Neuronal stem cell (in vitro differentiated cells): Measurements from ENCODE around the gene MX1.

Experiments
- DNase-seq: peaks from one replicate; pipeline ENCODE4 v3.0.0-alpha.2; 2013; ENCODE audit warnings: low spot score
- H2AFZ ChIP-seq: one replicate; pipeline ENCODE4 v1.6.1; 2013; ENCODE audit warnings: mild to moderate bottlenecking, low read length, inconsistent platforms
- H2AK5ac ChIP-seq: 2 replicates; pipeline ENCODE4 v1.6.1; 2013; ENCODE audit warnings: low read depth, mild to moderate bottlenecking, inconsistent platforms, low read length, moderate library complexity, mixed read lengths
- H2BK120ac ChIP-seq: 2 replicates; pipeline ENCODE4 v1.6.1; 2013; ENCODE audit warnings: low read depth, mild to moderate bottlenecking, inconsistent platforms, low read length, moderate library complexity, mixed read lengths
- H2BK12ac ChIP-seq: one replicate; pipeline ENCODE4 v1.6.1; 2013; ENCODE audit warnings: low read length, inconsistent platforms
- H2BK15ac ChIP-seq: 2 replicates; pipeline ENCODE4 v1.6.1; 2013; ENCODE audit warnings: mild to moderate bottlenecking, low read length, inconsistent platforms, mixed read lengths
- H2BK5ac ChIP-seq: one replicate; pipeline ENCODE4 v1.6.1; 2013; ENCODE audit warnings: inconsistent platforms, mild to moderate bottlenecking, low read length, moderate library complexity
- H3K14ac ChIP-seq: one replicate; pipeline ENCODE4 v1.6.1; 2013; ENCODE audit warnings: low read length, inconsistent platforms
- H3K18ac ChIP-seq: 2 replicates; pipeline ENCODE4 v1.6.1; 2013; ENCODE audit warnings: low read length, inconsistent platforms
- H3K23ac ChIP-seq: 2 replicates; pipeline ENCODE4 v1.6.1; 2013; ENCODE audit warnings: low read depth, mild to moderate bottlenecking, mixed read lengths, low read length, inconsistent platforms; ENCODE audit not compliant: poor library complexity
- H3K27ac ChIP-seq: replicated peaks from 3 replicates; pipeline ENCODE4 v1.5.1; 2013; ENCODE audit warnings: low read length, inconsistent platforms
- H3K27me3 ChIP-seq, 3 experiments: 2 replicates each; pipeline ENCODE4 v1.6.1; 2013; ENCODE audit warnings: low read length in 3 of 3, mild to moderate bottlenecking in 2 of 3, inconsistent platforms in 1 of 3, low read depth in 1 of 3, mixed read lengths in 1 of 3, moderate library complexity in 1 of 3; ENCODE audit not compliant: control insufficient read depth in 3 of 3, insufficient read depth in 3 of 3
- H3K36me3 ChIP-seq, 2 donors: replicated peaks in 1 of 2; 2 replicates each; pipeline ENCODE4 v1.6.1; 2013; ENCODE audit warnings: low read length in 2 of 2; ENCODE audit not compliant: control insufficient read depth in 2 of 2, insufficient read depth in 2 of 2
- H3K4ac ChIP-seq: 2 replicates; pipeline ENCODE4 v1.6.1; 2013; ENCODE audit warnings: inconsistent platforms, mild to moderate bottlenecking, low read length, moderate library complexity
- H3K4me1 ChIP-seq, 2 donors: 1 replicate in 1 of 2; 2 replicates in 1 of 2; pipeline ENCODE4 v1.6.1; 2013; ENCODE audit warnings: low read length in 2 of 2, low read depth in 1 of 2; ENCODE audit not compliant: control insufficient read depth in 2 of 2, insufficient read depth in 1 of 2
- H3K4me2 ChIP-seq: one replicate; pipeline ENCODE4 v1.6.1; 2013; ENCODE audit warnings: mild to moderate bottlenecking, low read length, inconsistent platforms; ENCODE audit not compliant: insufficient read depth, poor library complexity, severe bottlenecking
- H3K4me3 ChIP-seq, 2 donors: 2 replicates each; pipeline ENCODE4 v1.5.1; 2013; ENCODE audit warnings: low read length in 2 of 2, mild to moderate bottlenecking in 2 of 2, inconsistent platforms in 1 of 2, moderate library complexity in 1 of 2
- H3K79me1 ChIP-seq: one replicate; pipeline ENCODE4 v1.6.1; 2013; ENCODE audit warnings: low read depth, mild to moderate bottlenecking, inconsistent platforms, low read length, moderate library complexity
- H3K9ac ChIP-seq: one replicate; pipeline ENCODE4 v1.6.1; 2013; ENCODE audit warnings: mild to moderate bottlenecking, low read depth, low read length, inconsistent platforms; ENCODE audit not compliant: poor library complexity
- H3K9me3 ChIP-seq, 2 donors: replicated peaks in 1 of 2; 2 replicates each; pipeline versions ENCODE3 to v1.6.1; 2013; ENCODE audit warnings: low read length in 2 of 2, mild to moderate bottlenecking in 2 of 2, inconsistent platforms in 1 of 2, low read depth in 1 of 2, mixed read lengths in 1 of 2, moderate library complexity in 1 of 2; ENCODE audit not compliant: control insufficient read depth in 2 of 2, insufficient read depth in 1 of 2
- H4K8ac ChIP-seq: one replicate; pipeline ENCODE4 v1.6.1; 2013; ENCODE audit warnings: low read depth, mild to moderate bottlenecking, inconsistent platforms, low read length, moderate library complexity
- H4K91ac ChIP-seq: one replicate; pipeline ENCODE4 v1.6.1; 2013; ENCODE audit warnings: low read length, low read depth, mild to moderate bottlenecking, inconsistent platforms; ENCODE audit not compliant: poor library complexity
- WGBS, 2 donors: extraction: QIAGEN DNeasy Blood & Tissue Kit; methylation state at CpG; one replicate each; pipeline ENCODE4 v1.1.7; 2013; ENCODE audit warnings: missing lambda C conversion rate in 2 of 2, mixed read lengths in 1 of 2; ENCODE audit not compliant: insufficient read length in 2 of 2, insufficient replicate concordance in 1 of 2; ENCODE audit errors: extremely low coverage in 2 of 2; 5-methylcytosine and 5-hydroxymethylcytosine counted together

MX1 gene

GRCh38 chr21:41445465-41445862, 19.4 kb downstream of the MX1 start:
- no peaks in the 10 kb centered on the region for H3K79me1 ChIP-seq
- H2BK120ac ChIP-seq, result no peak overlapping the region
- H3K27ac ChIP-seq, result no peak overlapping the region
- H2BK12ac ChIP-seq, result no peak overlapping the region
- no CpG with 5 or more reads among the region's 7 CpGs for WGBS, 2 donors
- no peak overlapping the region for H2AFZ ChIP-seq
- no peak for DNase-seq
- H3K36me3 ChIP-seq, result no peaks in the 10 kb centered on the region
- H3K23ac ChIP-seq, result no peak overlapping the region
- no peak overlapping the region for H2BK15ac ChIP-seq
- H3K4me1 ChIP-seq, result no peaks in the 10 kb centered on the region
- H3K14ac ChIP-seq, result no peak overlapping the region
- no peak overlapping the region for H3K9ac ChIP-seq
- no peak overlapping the region for H4K91ac ChIP-seq
- no peak overlapping the region for H2BK5ac ChIP-seq
- H4K8ac ChIP-seq, result no peak overlapping the region
- no peaks in the 10 kb centered on the region for H3K27me3 ChIP-seq
- H2AK5ac ChIP-seq, result no peak overlapping the region
- no peak overlapping the region for H3K4me3 ChIP-seq
- H3K9me3 ChIP-seq, result no peaks in the 10 kb centered on the region
- no peak overlapping the region for H3K4me2 ChIP-seq
- H3K18ac ChIP-seq, result no peak overlapping the region
- no peak overlapping the region for H3K4ac ChIP-seq

DNA sequence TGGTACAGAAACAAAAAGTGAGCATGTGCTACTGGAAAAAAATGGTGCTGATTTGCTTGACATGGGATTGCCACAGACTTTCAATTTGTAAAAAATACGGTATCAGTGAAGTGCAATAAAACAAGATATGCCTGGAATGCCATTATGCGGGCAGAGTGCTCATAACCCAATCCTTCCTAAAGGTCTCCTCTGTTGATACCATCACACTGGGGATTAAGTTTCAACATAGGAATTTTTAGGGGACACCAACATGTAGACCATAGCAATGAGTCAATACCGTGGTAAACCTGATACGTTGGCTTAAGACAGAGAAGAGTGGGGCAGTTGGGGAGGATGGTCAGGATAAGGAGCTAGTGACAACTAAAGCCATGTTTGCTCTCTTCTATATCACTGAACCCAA, 20.5 kb downstream of the MX1 start:
- H2BK120ac ChIP-seq, result no peak overlapping the region
- H3K27me3 ChIP-seq, result no peaks in the 10 kb centered on the region
- H3K18ac ChIP-seq, result no peak overlapping the region
- no peak overlapping the region for H3K4me3 ChIP-seq
- no peak overlapping the region for H3K27ac ChIP-seq
- H3K36me3 ChIP-seq, result no peaks in the 10 kb centered on the region
- no peaks in the 10 kb centered on the region for H3K9me3 ChIP-seq
- no peak overlapping the region for H3K9ac ChIP-seq
- H3K4me1 ChIP-seq, result no peaks in the 10 kb centered on the region
- no peak overlapping the region for H2AFZ ChIP-seq
- H3K23ac ChIP-seq, result no peak overlapping the region
- H4K91ac ChIP-seq, result no peak overlapping the region
- DNase-seq, result no peak
- no peak overlapping the region for H2AK5ac ChIP-seq
- no peak overlapping the region for H2BK15ac ChIP-seq
- no peak overlapping the region for H3K14ac ChIP-seq
- H2BK12ac ChIP-seq, result no peak overlapping the region
- H2BK5ac ChIP-seq, result no peak overlapping the region
- no CpG with 5 or more reads among the region's 4 CpGs for WGBS, 2 donors
- no peak overlapping the region for H3K4ac ChIP-seq
- H4K8ac ChIP-seq, result no peak overlapping the region
- no peaks in the 10 kb centered on the region for H3K79me1 ChIP-seq
- H3K4me2 ChIP-seq, result no peak overlapping the region

DNA sequence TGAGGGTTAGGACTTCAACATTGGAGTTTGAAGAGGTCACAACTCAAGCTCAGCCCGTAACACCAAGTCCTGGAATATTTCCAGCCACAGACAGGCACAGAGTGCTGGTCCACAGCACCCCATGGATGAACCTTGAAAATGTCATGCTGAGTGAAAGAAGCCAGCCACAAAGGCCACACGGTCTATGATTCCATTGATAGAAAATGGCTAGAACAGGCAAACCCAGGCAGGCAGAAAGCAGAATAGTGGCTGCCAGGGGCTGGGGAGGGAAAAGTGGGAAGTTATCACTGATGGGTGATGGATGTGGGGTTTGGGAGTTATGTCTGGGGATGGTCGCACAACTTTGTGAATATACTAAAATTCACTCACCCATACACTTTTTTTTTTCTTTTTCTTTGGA, 21.3 kb downstream of the MX1 start:
- WGBS, 2 donors, result no CpG with 5 or more reads among the region's 3 CpGs
- H2BK12ac ChIP-seq, result no peak overlapping the region
- H4K8ac ChIP-seq, result no peak overlapping the region

GRCh38 chr21:41449613-41450012, 23.6 kb downstream of the MX1 start:
- H3K14ac ChIP-seq, result no peak overlapping the region
- H4K91ac ChIP-seq, result no peak overlapping the region
- no peaks in the 10 kb centered on the region for H3K4me1 ChIP-seq
- H3K27me3 ChIP-seq, result no peaks in the 10 kb centered on the region
- H4K8ac ChIP-seq, result no peak overlapping the region
- no peak overlapping the region for H3K9ac ChIP-seq
- no peak overlapping the region for H3K4me2 ChIP-seq
- no peak overlapping the region for H2BK15ac ChIP-seq
- no peak for DNase-seq
- H3K23ac ChIP-seq, result no peak overlapping the region
- no peaks in the 10 kb centered on the region for H3K9me3 ChIP-seq
- H2AFZ ChIP-seq, result no peak overlapping the region
- no CpG with 5 or more reads among the region's 5 CpGs for WGBS, 2 donors
- H2BK120ac ChIP-seq, result no peak overlapping the region
- no peak overlapping the region for H2AK5ac ChIP-seq
- H3K36me3 ChIP-seq, result no peaks in the 10 kb centered on the region
- no peak overlapping the region for H3K27ac ChIP-seq
- no peak overlapping the region for H2BK5ac ChIP-seq
- no peak overlapping the region for H3K4me3 ChIP-seq
- H3K4ac ChIP-seq, result no peak overlapping the region
- no peak overlapping the region for H3K18ac ChIP-seq
- no peaks in the 10 kb centered on the region for H3K79me1 ChIP-seq
- no peak overlapping the region for H2BK12ac ChIP-seq

More for the DNA sequence above, 21.3 kb downstream of the MX1 start:
- no peaks in the 10 kb centered on the region for H3K36me3 ChIP-seq
- no peak overlapping the region for H2BK5ac ChIP-seq
- H3K23ac ChIP-seq, result no peak overlapping the region
- H3K18ac ChIP-seq, result no peak overlapping the region
- H3K9ac ChIP-seq, result no peak overlapping the region
- H3K4me3 ChIP-seq, result no peak overlapping the region
- no peak overlapping the region for H3K14ac ChIP-seq
- no peak overlapping the region for H2BK120ac ChIP-seq
- DNase-seq, result no peak
- H3K27me3 ChIP-seq, result no peaks in the 10 kb centered on the region
- no peak overlapping the region for H2AK5ac ChIP-seq
- H3K4me2 ChIP-seq, result no peak overlapping the region
- no peak overlapping the region for H2AFZ ChIP-seq
- no peaks in the 10 kb centered on the region for H3K4me1 ChIP-seq
- no peak overlapping the region for H3K4ac ChIP-seq
- H2BK15ac ChIP-seq, result no peak overlapping the region
- no peaks in the 10 kb centered on the region for H3K79me1 ChIP-seq
- H4K91ac ChIP-seq, result no peak overlapping the region
- no peaks in the 10 kb centered on the region for H3K9me3 ChIP-seq
- H3K27ac ChIP-seq, result no peak overlapping the region
